CD4-positive, alpha-beta T cell treated with Interleukin-1 beta for 1 hour (primary cell): Measurements from ENCODE around the gene ZSCAN30.

Source experiments
- DNase-seq, 2 donors: peaks; one replicate each; pipeline ENCODE4 v3.0.0-alpha.2; 2020 to 2022

Gene ZSCAN30

GRCh38 chr18:35290094-35290735 is at the start of gene ZSCAN30:
Gene ZSCAN30 (minus strand): TSS chr18:35290229. CDS start chr18:35264352, 25,877 bp downstream.
- peak; percentile 97 to 98 for DNase-seq

- DNase-seq, result no peak
Observed at GRCh38 chr18:35337286-35337685, 47.3 kb upstream of the ZSCAN30 start.

- no peak for DNase-seq
Observed at GRCh38 chr18:35335866-35336265, 45.8 kb upstream of the ZSCAN30 start.

- no peak for DNase-seq
Observed at GRCh38 chr18:35334821-35335220, 44.8 kb upstream of the ZSCAN30 start.

GRCh38 chr18:35334212-35334611 is 44.2 kb upstream of the ZSCAN30 start:
- DNase-seq, result no peak

GRCh38 chr18:35331367-35332087 is 41.5 kb upstream of the ZSCAN30 start:
- DNase-seq, result no peak

GRCh38 chr18:35328868-35329267 is 38.8 kb upstream of the ZSCAN30 start:
- no peak for DNase-seq

GRCh38 chr18:35326695-35327387 is 36.8 kb upstream of the ZSCAN30 start:
- no peak for DNase-seq

- no peak for DNase-seq
Observed at GRCh38 chr18:35324926-35325655, 35.1 kb upstream of the ZSCAN30 start.

GRCh38 chr18:35322486-35323458 is 32.7 kb upstream of the ZSCAN30 start:
- DNase-seq, result no peak

GRCh38 chr18:35311496-35311895 is 21.5 kb upstream of the ZSCAN30 start:
- no peak for DNase-seq

GRCh38 chr18:35306588-35307250 is 16.7 kb upstream of the ZSCAN30 start:
- no peak for DNase-seq

- DNase-seq, result no peak
Observed at GRCh38 chr18:35303610-35304009, 13.6 kb upstream of the ZSCAN30 start.

- DNase-seq, result no peak
Observed at GRCh38 chr18:35296060-35296459, 6.0 kb upstream of the ZSCAN30 start.

- no peak for DNase-seq
Observed at GRCh38 chr18:35291166-35291565, 1.1 kb upstream of the ZSCAN30 start.

GRCh38 chr18:35289727-35290093 is 319 bp downstream of the ZSCAN30 start:
- DNase-seq, result peak in 1 of 2 donors; percentile 52

GRCh38 chr18:35289293-35289692 is 736 bp downstream of the ZSCAN30 start:
- DNase-seq, result no peak

GRCh38 chr18:35284841-35285240 is 5.2 kb downstream of the ZSCAN30 start:
- DNase-seq, result no peak

GRCh38 chr18:35283923-35284794 is 5.9 kb downstream of the ZSCAN30 start:
- no peak for DNase-seq

- no peak for DNase-seq
Observed at GRCh38 chr18:35282353-35282752, 7.7 kb downstream of the ZSCAN30 start.
